ENCODE results near the gene PIGU. TPM values are rescaled to one million over a fixed set of nuclear protein-coding genes. Genes with fewer than 3 reads are reported as not detected.
A peak's percentile ranks its signal among the peaks of the same experiment; 100 is the strongest.

PIGU gene
- total and polyA plus RNA-seq, 9 of the 15 experiments (the other 6 are each of a cell fraction or from before 2014, with no cell fraction given): 6.5 to 100 (median 28.1) TPM

DNA sequence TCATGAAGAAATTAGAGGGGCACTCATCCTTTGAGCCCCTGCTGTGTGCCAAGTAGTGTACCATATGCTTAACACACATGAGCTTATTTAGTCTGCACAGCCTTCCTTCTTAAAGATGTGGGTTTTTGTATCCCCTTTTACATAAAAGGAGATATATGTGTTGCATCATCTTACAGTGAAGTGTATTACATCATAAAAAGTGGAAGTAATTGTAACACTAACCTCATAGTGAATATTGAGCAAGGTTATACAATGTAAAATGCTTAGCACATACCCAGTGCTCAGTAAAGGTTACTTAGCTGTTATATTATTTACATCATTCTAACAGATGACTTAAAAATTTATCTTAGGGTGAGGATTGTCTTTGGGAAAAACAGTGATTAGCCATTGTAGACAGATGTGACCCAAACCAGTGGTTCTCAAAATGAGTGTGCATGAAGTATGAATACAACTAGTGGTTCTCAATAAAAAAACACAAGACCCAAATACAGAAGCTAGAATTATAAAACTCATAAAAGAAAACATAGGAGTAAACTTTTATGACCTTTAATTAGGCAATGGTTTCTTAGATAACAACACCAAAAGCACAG is 3.8 kb upstream of the PIGU start (continued):
- TF ChIP-seq, protein P1, sequence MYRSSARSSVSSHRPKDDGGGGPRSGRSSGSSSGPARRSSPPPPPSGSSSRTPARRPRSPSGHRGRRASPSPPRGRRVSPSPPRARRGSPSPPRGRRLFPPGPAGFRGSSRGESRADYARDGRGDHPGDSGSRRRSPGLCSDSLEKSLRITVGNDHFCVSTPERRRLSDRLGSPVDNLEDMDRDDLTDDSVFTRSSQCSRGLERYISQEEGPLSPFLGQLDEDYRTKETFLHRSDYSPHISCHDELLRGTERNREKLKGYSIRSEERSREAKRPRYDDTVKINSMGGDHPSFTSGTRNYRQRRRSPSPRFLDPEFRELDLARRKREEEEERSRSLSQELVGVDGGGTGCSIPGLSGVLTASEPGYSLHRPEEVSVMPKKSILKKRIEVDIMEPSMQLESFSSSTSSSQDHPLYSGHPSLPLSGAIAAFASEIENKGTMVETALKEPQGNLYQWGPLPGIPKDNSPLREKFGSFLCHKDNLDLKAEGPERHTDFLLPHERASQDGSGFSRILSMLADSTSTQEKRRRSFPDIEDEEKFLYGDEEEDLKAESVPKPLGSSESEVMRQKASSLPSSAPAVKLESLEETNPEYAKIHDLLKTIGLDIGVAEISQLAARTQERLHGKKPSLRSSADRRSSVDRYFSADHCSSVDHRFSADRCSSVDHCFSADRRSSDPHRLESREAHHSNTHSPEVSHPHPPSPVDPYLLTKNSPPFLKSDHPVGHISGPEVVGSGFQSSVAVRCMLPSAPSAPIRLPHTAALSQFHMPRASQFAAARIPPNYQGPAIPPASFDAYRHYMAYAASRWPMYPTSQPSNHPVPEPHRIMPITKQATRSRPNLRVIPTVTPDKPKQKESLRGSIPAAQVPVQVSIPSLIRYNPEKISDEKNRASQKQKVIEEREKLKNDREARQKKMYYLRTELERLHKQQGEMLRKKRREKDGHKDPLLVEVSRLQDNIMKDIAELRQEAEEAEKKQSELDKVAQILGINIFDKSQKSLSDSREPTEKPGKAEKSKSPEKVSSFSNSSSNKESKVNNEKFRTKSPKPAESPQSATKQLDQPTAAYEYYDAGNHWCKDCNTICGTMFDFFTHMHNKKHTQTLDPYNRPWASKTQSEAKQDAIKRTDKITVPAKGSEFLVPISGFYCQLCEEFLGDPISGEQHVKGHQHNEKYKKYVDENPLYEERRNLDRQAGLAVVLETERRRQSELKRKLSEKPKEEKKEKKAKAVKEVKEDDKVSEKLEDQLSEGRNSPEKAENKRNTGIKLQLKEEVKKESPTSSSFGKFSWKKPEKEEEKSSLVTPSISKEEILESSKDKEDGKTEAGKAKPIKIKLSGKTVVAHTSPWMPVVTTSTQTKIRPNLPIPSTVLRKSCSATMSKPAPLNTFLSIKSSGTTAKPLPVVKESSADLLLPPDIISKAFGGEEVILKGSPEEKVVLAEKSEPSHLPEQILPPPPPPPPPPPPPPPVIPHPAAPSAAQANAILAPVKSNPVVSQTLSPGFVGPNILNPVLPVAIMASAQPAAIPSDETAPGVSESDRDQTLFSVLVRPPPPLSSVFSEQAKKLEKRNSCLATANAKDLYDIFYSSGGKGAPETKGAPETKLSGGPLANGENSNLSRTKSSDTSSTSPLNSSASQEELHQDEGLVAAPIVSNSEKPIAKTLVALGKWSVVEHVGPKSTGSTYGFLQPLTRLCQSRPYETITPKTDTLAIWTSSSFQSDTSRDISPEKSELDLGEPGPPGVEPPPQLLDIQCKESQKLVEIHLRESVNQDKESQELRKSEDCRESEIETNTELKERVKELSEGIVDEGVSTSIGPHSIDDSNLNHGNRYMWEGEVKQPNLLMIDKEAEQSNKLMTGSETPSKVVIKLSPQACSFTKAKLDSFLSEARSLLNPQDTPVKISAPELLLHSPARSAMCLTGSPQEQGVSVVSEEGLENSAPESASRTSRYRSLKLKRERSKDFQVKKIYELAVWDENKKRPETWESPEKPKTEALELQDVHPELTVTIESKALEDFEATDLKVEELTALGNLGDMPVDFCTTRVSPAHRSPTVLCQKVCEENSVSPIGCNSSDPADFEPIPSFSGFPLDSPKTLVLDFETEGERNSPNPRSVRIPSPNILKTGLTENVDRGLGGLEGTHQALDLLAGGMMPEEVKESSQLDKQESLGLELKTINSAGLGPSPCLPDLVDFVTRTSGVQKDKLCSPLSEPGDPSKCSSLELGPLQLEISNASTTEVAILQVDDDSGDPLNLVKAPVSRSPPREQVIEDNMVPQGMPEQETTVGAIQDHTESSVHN (IDR thresholded peaks at IDR 0.05; ENCODE audit: borderline replicate concordance in 1 of 2, low read depth in 1 of 2): peak in 1 of 2 experiments; percentile 79; a peak in 2 of 4 replicates
- TF ChIP-seq ARID1B (IDR thresholded peaks at IDR 0.05): peak; percentile 50; the same call in 1 of the 2 replicates
- no peak for TF ChIP-seq RAD51 (IDR thresholded peaks at IDR 0.05; ENCODE audit: borderline replicate concordance, low read depth)
- no peak for TF ChIP-seq KDM4B (IDR thresholded peaks at IDR 0.05; ENCODE audit: borderline replicate concordance in 2 of 2, low read depth in 1 of 2)
- TF ChIP-seq ZKSCAN3 (CRISPR knock-in tag; IDR thresholded peaks at IDR 0.05): no peak
- TF ChIP-seq, protein P2, sequence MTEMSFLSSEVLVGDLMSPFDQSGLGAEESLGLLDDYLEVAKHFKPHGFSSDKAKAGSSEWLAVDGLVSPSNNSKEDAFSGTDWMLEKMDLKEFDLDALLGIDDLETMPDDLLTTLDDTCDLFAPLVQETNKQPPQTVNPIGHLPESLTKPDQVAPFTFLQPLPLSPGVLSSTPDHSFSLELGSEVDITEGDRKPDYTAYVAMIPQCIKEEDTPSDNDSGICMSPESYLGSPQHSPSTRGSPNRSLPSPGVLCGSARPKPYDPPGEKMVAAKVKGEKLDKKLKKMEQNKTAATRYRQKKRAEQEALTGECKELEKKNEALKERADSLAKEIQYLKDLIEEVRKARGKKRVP (CRISPR knock-in tag; IDR thresholded peaks at IDR 0.05): peak; percentile 92
- peak; percentile 78 for TF ChIP-seq ZNF175 (CRISPR knock-in tag; IDR thresholded peaks at IDR 0.05; ENCODE audit: low read depth)
- TF ChIP-seq BCOR (IDR thresholded peaks at IDR 0.05): no peak
- peak; percentile 3 for TF ChIP-seq MEIS2 (IDR thresholded peaks at IDR 0.05; ENCODE audit: partially characterized antibody)
- TF ChIP-seq, protein P3, sequence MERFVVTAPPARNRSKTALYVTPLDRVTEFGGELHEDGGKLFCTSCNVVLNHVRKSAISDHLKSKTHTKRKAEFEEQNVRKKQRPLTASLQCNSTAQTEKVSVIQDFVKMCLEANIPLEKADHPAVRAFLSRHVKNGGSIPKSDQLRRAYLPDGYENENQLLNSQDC (CRISPR knock-in tag; IDR thresholded peaks at IDR 0.05): no peak
- TF ChIP-seq ZSCAN32 (CRISPR knock-in tag; IDR thresholded peaks at IDR 0.05): peak; percentile 95
- TF ChIP-seq, protein P4, sequence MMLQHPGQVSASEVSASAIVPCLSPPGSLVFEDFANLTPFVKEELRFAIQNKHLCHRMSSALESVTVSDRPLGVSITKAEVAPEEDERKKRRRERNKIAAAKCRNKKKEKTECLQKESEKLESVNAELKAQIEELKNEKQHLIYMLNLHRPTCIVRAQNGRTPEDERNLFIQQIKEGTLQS (IDR thresholded peaks at IDR 0.05): peak; percentile 99
- TF ChIP-seq, protein P4 (CRISPR knock-in tag; conservative IDR thresholded peaks at IDR 0.05): no peak
- no peak for TF ChIP-seq SMARCC2 (IDR thresholded peaks at IDR 0.05; ENCODE audit: low read depth)
- TF ChIP-seq ATF7 (IDR thresholded peaks at IDR 0.05): peak; percentile 95

Data from K562 (cell line).